HG02981 (cell line): Measurements from ENCODE around the gene PIK3R2.
"Not testable (repeated sequence)": the region's sequence is repeated elsewhere in the genome, so short reads cannot be mapped to it uniquely, and the experiment has no call there.

ENCODE experiments used
- ATAC-seq: cut with Tn5 transposase; IDR thresholded peaks from one replicate; pipeline ENCODE4 v1.9.1; 2021; ENCODE audit warnings: mild to moderate bottlenecking, moderate library complexity; ENCODE audit not compliant: unreplicated experiment

PIK3R2 gene

DNA sequence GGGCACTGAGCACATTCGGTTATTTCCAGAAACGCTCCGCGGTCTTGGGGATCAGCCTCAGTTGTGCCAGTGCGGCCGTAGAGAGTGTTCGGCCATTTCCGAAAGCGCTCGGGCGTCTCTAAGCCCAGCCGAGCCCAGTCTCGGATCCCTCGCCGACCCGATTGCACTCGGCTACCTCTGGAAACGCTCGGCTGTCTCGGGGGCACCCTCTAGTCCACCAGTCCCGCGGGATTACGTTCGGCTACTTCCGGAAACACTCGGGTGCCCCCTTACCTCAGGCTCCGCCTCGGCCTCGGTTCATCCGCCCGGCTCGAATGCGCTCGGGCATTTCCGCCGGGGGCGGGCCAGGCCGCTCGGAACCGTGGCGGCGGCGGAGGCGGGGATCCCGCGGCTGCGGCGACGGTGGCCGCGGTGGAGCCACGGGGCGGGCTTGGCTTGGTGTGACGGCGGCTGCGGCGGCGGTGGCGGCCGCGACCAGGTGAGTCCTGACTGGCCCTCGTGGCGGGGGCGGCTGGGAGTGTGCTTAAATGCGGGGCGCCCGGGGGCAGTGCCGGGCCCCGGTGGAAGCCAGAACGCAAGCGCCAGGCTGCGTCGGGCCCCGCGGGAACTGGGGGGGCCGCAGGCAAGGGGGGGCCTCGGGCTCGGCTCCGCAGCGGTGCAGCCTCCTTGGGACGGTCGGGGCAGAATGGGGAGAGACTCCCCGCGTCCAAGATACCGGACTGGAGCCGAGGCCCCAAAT, at the start of gene PIK3R2:
Gene PIK3R2, plus strand, starts transcription at position 347 of the 739 bp plus-strand sequence. CDS start 2,717 bp downstream, outside the sequence.
- ATAC-seq = peak; percentile 56

DNA sequence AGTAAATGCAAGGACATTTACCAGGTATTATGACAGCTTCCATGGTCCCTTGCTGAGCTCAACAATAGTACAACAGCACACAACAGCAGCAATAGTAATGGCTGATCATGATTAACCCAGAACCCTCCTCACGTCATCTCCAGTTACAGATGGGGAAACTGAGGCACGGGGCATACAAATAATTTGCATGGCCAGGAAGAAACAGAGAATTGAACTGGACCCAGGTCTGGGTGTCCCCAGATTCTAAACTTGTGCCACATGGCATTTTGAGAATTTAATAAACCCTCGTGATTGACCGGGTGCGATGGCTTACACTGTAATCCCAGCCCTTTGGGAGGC, 48.2 kb upstream of the PIK3R2 start:
- ATAC-seq = no peak

DNA sequence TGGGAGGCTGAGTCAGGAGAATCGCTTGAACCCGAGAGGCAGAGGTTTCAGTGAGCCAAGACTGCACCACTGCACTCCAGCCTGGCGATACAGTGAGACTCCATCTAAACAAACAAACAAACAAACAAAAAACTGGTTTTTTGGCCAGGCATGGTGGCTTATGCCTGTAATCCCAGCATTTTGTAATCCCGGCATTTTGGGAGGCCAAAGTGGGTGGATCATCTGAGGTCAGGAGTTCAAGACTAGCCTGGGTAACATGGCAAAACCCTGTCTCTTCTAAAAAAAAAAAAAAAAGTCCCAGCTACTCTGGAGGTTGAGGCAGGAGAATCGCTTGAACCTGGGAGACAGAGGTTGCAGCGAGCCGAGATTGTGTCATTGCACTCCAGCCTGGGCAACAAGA, 47.7 kb upstream of the PIK3R2 start:
- ATAC-seq = not testable (repeated sequence)

DNA sequence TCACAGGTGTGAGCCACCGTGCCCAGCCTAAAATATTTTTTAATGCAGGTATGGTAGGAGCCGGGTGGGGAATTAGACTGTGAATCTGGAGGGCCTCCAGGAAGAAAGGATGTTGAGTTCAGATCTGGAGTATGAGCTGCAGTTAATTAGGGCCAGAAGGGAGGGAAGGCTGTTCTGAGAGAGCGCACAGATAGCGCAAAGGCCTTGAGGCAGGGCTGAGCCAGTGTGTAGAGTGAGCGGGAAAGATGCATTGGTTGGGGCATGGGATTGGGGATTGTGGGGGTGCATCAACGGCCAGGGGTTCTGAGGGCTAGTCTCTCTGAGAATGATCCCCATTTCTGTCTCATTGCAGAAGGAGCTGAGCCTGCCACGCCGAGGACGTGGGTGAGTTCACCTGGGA, 45.7 kb upstream of the PIK3R2 start:
- no peak for ATAC-seq

DNA sequence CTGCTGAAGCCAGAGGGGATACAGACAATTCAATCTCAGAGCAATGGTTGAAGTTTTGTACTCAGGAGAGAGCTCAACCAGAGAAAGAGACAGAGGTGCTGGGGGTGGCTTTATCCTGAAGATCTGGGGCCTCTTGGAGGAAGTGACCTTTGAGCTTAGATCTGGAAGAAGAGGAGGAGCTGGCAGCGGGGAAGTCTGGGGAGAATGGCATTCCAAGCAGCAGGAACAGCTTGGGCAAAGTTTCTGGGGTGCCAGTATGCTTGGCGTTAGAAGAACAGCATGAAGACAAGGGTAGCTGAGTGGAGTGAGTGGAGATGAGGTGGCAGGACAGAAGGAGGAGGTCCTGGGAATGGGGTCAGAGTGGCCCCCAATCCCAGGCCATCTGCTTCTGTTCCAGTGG, 44.1 kb upstream of the PIK3R2 start:
- no peak for ATAC-seq

DNA sequence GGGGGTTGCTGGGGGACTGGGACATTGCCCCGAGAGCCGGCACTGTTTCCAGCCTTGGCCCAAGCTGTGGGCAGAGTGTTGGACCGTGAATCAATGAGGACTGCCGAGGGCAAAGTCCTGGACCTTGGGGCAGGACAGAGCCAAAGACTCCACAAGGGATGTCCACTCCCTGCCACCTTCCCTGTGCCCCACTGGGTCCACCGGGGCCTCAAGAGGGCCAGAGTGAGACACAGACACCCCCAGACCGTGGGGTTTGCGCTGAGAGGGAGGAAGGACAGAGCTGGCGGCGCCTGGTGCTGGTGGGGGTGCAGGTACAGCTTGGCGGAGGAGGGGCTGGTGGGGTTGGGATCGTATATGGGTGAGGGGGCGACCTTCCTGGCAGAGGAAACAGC, 43.6 kb upstream of the PIK3R2 start:
- ATAC-seq = no peak

DNA sequence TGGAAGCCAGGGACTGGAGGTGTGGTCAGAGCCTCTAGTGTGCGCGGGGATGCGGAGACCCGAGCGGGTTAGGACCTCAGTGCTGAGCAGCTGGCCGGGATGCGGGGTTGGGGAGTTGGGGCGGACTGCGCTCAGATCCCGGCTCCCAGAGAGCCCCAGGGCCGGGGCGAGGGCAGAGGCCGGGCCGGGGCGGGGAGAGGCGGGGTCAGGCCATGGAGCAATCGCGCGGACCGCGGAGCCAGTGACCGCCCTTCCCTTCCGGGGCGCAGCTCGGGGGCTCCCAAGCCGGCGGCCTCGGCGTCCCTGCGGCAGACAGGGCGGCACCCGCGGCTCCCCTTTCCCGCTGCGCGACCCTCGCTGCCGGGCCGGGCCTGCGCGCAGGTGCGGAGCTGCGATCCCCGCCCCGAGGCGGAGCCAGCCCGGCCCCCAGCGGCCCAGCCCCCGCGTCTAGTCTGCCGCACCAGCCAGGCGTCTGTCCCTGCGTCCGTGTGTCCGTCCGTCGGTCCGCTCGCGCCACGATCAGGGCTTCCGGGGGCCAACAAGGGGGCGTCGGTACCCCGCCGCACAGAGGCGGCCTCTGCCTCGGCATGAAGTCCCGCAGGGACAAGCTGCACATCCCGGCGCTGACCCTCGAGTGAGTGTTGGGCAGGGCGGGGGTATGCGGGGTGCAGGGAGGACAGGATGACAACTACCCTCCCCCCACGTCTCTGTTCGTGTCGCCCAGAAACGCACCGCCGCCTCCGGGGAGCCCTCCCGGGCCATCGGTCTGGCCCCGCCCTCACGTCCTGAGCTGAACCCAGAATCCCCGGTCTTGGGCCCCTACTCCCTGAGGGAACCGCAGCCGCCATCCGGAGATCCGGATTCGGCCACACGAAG, 43.0 kb upstream of the PIK3R2 start:
- ATAC-seq = no peak

DNA sequence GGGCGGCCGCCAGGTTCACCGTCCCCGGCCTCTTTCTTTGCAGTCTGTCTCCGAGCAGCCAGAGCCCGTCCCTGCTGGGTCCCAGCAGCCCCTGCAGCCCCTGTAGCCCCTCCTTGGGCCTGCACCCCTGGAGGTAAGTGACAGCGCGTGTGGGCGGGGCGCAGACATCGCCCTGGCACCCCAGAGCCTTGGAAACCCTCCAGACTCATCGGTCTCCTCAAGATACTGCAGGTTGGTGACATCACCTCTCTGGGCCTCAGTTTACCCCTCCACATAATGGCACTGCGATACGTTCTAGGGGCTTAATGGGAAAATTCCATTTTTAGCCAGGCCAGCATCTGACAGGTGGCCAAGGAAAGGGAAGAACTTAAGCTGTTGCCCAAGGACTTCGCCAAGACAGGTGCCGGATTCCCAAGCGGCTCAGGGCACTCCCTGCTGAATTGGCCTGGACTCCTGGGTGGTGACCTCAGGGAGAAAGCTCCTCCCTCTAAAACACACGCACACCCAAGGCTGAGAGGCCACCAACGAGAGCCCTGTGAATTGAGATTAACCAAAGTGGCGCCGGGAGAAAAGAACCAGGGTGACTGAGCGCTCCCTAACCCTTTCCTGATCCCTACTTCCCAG, 42.2 kb upstream of the PIK3R2 start:
- ATAC-seq = no peak

DNA sequence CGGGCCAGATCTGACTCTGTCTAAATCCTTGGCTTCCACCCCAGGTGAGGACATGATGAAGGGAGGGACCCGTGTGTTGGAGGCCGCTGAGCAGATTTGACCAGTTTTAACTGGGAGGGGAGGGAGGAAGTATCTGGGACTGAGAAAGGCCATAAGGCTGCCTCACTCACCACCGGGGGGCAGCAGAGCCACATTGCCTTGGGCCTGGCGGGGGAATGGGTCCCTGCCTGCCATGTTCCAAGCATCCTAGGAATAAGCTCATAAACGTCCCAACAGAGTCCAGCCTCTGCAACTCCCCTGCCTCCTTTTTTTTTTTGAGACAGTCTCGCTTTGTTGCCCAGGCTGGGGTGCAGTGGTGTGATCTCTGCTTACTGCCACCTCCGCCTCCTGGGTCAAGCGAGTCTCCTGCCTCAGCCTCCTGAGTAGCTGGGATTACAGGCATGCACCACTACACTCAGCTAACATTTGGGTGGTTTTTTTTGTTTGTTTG, 39.9 kb upstream of the PIK3R2 start:
- ATAC-seq = no peak

DNA sequence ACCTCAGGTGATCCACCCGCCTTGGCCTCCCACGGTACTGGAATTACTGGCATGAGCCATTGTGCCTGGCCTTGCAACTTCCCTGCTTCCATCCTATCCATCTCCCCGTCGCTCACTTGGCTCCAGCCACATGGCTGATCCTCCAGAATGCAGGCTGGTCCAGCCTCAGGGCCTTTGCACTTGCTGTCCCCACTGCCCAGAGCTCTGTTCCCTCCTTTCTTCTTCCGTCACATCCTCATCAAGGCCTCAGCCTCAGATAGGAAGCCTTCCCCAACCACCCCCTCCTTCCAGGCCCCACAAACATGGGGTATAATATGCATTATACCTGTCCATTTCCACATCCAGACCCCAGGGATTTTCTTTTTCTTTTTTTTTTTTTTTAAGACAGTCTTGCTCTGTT, 39.1 kb upstream of the PIK3R2 start:
- no peak for ATAC-seq

DNA sequence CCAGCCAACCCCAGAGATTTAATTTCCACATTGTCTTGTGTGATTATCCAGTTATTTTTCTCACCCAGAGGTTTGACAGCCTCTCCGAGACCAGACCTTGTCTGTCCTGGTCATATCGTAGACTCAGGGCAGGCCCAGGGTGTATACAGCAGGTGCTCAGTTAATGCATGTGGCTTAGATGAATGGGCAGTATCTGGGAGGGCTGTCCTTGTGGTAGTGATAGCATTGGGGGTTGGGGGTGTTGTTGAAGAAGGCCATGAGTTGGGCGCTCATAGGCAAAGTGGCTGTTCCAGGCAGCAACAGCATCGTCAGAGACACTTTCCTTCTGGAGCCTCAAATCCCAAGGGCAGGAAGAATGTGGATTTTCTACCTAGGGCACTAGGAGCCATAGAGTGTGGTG, 38.5 kb upstream of the PIK3R2 start:
- no peak for ATAC-seq

DNA sequence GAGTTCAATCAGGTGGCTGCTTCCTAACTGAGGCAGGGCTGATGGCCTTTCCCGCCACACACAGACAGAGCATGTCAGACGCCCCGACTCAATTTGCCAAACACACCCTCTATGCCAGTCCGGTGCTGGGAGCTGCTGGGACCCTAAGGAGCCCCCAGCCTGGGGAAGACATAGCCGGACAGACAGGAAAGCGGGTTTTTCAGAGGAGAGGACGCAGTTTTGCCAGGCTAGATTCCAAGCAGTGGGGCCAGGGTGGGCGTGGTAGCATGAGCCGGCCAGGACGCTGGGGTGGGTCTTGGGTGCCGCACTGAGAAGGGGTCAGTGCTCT, 35.6 kb upstream of the PIK3R2 start:
- ATAC-seq = no peak

DNA sequence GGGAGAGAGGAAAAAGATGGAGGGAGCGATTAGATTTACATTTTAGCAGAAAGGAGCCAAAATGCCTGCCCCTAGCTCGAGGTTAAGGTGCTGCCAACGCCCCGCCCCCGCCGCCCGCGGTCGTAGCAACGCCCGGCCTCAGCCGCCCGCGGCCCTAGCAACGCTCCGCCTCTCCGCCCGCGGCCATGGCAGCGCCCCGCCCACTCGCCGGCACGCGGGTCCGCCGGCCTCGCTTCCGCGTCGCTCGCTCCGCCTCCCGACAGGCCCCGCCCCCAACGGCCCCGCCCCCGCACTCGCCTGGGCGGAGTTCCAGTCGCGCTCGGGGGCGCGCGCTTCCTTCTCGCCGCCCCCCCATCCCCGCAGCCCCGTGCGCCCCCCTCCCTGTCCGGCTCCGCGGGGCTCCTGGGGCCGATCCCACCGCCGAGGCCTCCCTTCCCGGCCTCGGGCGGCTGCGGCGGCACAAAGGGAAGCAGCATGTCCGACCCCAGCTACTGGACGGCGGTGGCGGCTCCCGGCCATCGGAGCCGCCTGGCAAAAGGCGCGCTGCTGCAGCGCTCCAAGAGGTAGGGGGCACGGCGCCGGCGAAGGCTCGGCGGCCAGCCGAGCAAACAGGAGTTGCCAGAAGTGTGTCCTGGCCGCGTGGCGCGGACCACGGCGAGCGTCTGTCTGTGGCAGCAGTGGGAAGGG, 35.1 kb upstream of the PIK3R2 start:
- ATAC-seq = peak; percentile 76

DNA sequence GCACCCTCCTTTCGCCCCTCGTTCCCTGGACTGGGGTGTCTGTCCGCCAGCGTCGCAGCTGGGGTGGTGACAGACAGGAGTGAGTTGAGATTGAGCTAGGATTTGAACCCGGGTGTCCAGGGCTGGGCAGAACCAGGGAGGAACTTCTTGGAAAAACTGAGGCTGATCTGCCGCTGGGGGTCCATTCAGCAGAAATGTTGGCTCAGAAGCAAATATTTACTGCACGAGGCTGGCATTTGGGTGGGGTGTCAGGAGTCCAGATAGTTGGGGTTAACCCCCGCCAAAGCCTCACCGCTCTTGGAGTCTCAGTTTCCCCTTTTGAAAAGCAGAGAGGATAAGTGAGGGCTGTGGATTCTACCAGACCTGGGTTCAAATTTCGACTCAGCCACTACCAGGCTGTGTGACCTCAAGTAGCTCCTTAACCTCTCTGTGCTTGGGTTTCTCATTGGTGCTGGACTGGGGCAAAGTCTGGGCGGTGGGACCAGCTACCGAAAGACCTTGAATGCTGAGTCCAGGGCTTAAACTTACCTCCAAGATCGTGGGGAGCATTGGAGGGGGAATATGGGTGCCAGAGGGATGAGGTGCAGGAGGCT, 34.4 kb upstream of the PIK3R2 start:
- no peak for ATAC-seq

DNA sequence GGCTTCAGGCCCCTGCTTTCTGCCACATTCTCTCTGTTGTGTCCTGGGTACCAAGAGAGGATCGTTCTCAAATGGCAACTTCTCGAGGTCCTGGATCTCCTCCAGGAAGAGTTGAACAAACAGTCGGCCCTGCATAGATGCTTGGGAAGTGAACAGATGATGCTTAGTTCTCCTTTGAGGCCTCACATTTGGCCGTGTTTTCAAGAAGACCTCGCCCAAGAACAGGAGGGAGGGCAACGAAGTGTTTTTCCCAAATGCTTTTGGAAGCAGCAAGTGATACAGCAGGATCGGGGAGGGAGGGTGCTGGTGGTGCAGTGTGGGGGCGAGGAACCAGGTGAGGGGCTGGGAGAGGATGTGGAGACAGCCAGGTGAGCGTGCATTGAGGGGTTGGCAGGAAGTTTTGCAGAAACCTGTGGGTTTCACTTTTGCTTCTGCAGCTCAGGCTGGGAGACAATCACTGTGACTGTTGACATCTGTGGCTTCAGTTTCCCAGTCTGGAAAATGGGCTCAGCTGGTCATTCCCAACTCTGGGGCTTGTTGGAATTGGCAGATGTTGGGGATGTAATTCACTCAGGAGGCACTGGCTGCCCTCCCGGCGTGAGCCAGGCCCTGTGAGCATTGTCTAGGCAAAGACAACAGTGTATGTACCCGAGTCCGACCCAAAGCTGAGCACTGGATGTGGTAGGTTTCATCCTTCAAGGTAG, 33.8 kb upstream of the PIK3R2 start:
- no peak for ATAC-seq

DNA sequence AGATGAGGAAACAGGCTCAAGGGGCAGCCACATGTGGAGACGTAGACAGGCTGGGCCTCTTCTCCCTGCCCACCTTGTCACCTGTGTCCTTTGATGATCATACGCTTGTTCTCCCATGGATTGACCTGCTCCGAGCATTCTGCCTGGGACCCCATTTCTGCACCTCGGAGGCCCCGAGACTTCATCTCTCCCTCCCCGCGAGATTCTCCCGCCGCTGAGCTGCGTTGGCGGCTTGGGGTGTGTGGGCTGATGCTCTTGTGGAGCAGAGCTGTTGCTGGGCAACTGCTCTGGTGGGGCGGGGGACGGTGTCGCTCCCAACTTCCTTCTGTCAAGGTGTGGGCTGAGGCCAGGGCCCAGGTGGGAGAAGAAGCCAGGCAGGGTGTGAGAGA, 33.3 kb upstream of the PIK3R2 start:
- ATAC-seq = no peak

DNA sequence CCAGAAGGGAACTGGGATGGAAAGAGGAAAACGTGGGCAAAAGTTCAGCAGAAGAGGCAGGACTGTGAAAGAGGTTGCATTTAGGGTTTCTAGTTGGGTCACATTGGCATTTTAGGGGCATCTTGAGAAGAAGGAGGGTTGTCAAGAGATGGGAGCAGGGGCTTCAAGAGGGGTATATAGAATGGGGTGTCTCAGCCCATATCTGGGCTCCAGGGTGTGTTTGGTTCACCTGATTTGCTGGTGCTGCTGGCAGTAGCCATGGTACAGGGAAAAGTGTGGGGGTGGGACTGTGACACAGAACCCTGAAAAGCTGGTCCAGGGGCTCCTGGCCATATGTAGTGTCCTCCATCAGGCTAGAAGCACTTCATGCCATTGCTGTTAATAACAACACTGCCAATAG, 32.8 kb upstream of the PIK3R2 start:
- no peak for ATAC-seq

DNA sequence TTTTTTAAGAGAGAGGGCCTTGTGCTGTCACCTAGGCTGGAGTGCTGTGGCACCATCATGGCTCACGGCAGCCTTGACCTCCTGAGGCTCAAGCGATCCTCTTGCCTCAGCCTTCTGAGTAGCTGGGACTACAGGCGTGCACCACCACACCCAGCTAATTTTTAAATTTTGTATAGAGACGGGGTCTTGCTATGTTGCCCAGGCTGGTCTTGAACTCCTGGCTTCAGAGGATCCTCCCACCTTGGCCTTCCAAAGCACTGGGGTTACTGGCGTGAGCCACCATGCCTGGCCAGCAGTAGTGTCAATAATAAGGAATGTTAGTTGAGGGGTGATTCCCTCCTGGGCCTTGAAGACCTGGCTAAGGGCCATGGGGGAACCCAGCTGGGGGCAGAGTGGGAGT, 31.8 kb upstream of the PIK3R2 start:
- no peak for ATAC-seq

DNA sequence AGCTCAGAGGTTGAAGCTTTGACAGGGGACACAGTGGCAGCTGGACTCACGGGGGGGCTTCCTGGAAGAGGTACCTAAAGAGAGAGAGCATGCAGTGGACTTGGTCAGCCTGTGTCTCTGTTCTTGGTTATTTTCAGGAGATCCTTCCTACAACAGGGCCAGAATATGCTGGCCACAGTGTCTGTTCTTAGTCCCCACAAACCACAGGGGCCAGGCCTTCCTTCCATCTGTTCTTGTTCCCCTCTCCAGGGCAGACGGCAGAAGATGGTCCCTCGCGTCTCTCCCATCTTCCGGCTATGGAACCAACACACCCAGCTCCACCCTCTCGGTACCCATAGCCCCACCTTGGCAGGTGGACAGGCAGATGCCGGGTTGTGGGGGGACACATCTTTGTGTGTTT, 30.5 kb upstream of the PIK3R2 start:
- no peak for ATAC-seq
